Stimulated activated CD8-positive, alpha-beta memory T cell treated with anti-CD3 and anti-CD28 coated beads, Interleukin-12 subunit alpha, Interleukin-12 subunit beta, amount 100 ng/mL, for 24 hours (primary cell): ENCODE data around the gene FRS2.
"Not testable (repeated sequence)": the region's sequence is repeated elsewhere in the genome, so short reads cannot be mapped to it uniquely, and the experiment has no call there.

Experiments used
- DNase-seq: peaks from one replicate; pipeline ENCODE4 v3.0.0-alpha.2; 2020; ENCODE audit errors: extremely low read depth

Gene FRS2

GRCh38 chr12:69470189-69471075 lies at the start of gene FRS2:
TSS of gene FRS2 (plus strand) at chr12:69470388. CDS start at chr12:69569031, 98,643 bp downstream.
- DNase-seq, result peak; percentile 73

GRCh38 chr12:69421548-69421947 lies 48.6 kb upstream of the FRS2 start:
- no peak for DNase-seq

- no peak for DNase-seq
These were observed 46.9 kb upstream of the FRS2 start for GRCh38 chr12:69423037-69423905.

GRCh38 chr12:69425417-69425816 lies 44.8 kb upstream of the FRS2 start:
- DNase-seq, result no peak

- DNase-seq, result no peak
These were observed 41.7 kb upstream of the FRS2 start for GRCh38 chr12:69428351-69429073.

GRCh38 chr12:69430942-69431590 lies 39.1 kb upstream of the FRS2 start:
- no peak for DNase-seq

GRCh38 chr12:69431591-69432222 lies 38.5 kb upstream of the FRS2 start:
- no peak for DNase-seq

- no peak for DNase-seq
These were observed 36.5 kb upstream of the FRS2 start for GRCh38 chr12:69433653-69434052.

GRCh38 chr12:69435644-69436043 lies 34.5 kb upstream of the FRS2 start:
- DNase-seq, result no peak

GRCh38 chr12:69437073-69437472 lies 33.1 kb upstream of the FRS2 start:
- no peak for DNase-seq

- DNase-seq, result no peak
These were observed 31.6 kb upstream of the FRS2 start for GRCh38 chr12:69438539-69438938.

GRCh38 chr12:69440016-69440415 lies 30.2 kb upstream of the FRS2 start:
- DNase-seq, result no peak

GRCh38 chr12:69440886-69441285 lies 29.3 kb upstream of the FRS2 start:
- no peak for DNase-seq

- DNase-seq, result no peak
These were observed 27.3 kb upstream of the FRS2 start for GRCh38 chr12:69442894-69443293.

- DNase-seq, result no peak
These were observed 26.3 kb upstream of the FRS2 start for GRCh38 chr12:69443916-69444315.

GRCh38 chr12:69447892-69448291 lies 22.3 kb upstream of the FRS2 start:
- DNase-seq, result no peak

- DNase-seq, result not testable (repeated sequence)
These were observed 17.5 kb upstream of the FRS2 start for GRCh38 chr12:69452598-69453132.

- no peak for DNase-seq
These were observed 13.9 kb upstream of the FRS2 start for GRCh38 chr12:69456239-69456638.

- DNase-seq, result no peak
These were observed 12.8 kb upstream of the FRS2 start for GRCh38 chr12:69457433-69457832.

GRCh38 chr12:69459477-69459876 lies 10.7 kb upstream of the FRS2 start:
- no peak for DNase-seq

- DNase-seq, result no peak
These were observed 5.8 kb upstream of the FRS2 start for GRCh38 chr12:69464428-69464827.
